Right lobe of liver (tissue), 6 donors: ENCODE results near the gene MEGF10. TPM values are rescaled to one million over a fixed set of nuclear protein-coding genes. Genes with fewer than 3 reads are reported as not detected.
"Not testable (repeated sequence)": the region's sequence is repeated elsewhere in the genome, so short reads cannot be mapped to it uniquely, and the experiment has no call there.

Experiments
- ATAC-seq, 4 donors: fragments of 200-7000 bp; cut with Tn5 transposase; one replicate each; pipeline ENCODE4 v1.9.1; 2020; ENCODE audit warnings: mild to moderate bottlenecking in 4 of 4, moderate library complexity in 4 of 4
- DNase-seq, 3 donors: peaks; one replicate each; pipeline ENCODE4 v3.0.0-alpha.2; 2020
- H3K27ac ChIP-seq, 3 donors: fragments of 200-600 bp; one replicate each; pipeline ENCODE4 v1.8.0; 2022
- H3K27me3 ChIP-seq, 2 donors: fragments of 200-600 bp; one replicate each; pipeline ENCODE4 v1.8.0; 2022
- H3K36me3 ChIP-seq, 4 donors: fragments of 200-600 bp; sonication (generic) in 1 of 4; one replicate each; pipeline versions ENCODE4 v1.5.1 to v1.8.0; 2017 to 2022; ENCODE audit warnings: control low read depth in 1 of 4
- H3K4me1 ChIP-seq, 4 donors: fragments of 200-600 bp; sonication (generic) in 1 of 4; one replicate each; pipeline versions ENCODE4 v1.5.1 to v1.8.0; 2017 to 2022; ENCODE audit warnings: control low read depth in 1 of 4
- H3K4me3 ChIP-seq, 3 donors: fragments of 200-600 bp; one replicate each; pipeline ENCODE4 v1.8.0; 2022
- H3K9me3 ChIP-seq, 4 donors: fragments of 200-600 bp; sonication (generic) in 1 of 4; one replicate each; pipeline versions ENCODE4 v1.5.1 to v1.8.0; 2017 to 2022; ENCODE audit warnings: control low read depth in 1 of 4
- CTCF ChIP-seq, 4 donors: fragments of 200-600 bp in 3 of 4; fragments of 450-650 bp in 1 of 4; IDR thresholded peaks; one replicate each; pipeline versions ENCODE4 v1.5.1 to v1.8.0; 2016 to 2022; ENCODE audit warnings: antibody characterized with exemption in 4 of 4, mild to moderate bottlenecking in 2 of 4
- POLR2A ChIP-seq: fragments of 450-650 bp; IDR thresholded peaks from one replicate; pipeline ENCODE4 v1.6.1; 2017; ENCODE audit warnings: antibody characterized with exemption, mild to moderate bottlenecking
- WGBS: methylation state at CpG from one replicate; pipeline ENCODE4 v1.1.6; 2018; ENCODE audit warnings: low coverage, low lambda C conversion rate; ENCODE audit not compliant: insufficient coverage; ENCODE audit errors: missing lambda C conversion rate; 5-methylcytosine and 5-hydroxymethylcytosine counted together
- intact Hi-C, 2 donors: fragments of 100-400 bp; cut with DNase I; formaldehyde crosslinking; loops; one replicate each; pipeline versions ENCODE4 v1.11.2 to v1.14.1; 2022
- total RNA-seq, 6 experiments: library from RNA; depleted of rRNA in 2 of 6; stranded (reverse); fragments of >200 nt in 2 of 6; fragmentation: NEBNext Ultra II Directional in 3 of 6; extraction: Animal tissue kit (Norgen Biotek cat#: 25700) in 3 of 6; gene quantifications; one replicate each; pipeline versions ENCODE4 v1.1.0 to v1.2.4, GENCODE V29; 2016 to 2023
- donor health status: DM: no; HTN: yes; CAD: no.
- donor health status: DM: no; HTN: no; CAD: no.
- donor health status: DM: no; HTN: no; CAD: no.
- donor health status: DM: no; HTN: yes; CAD: no.
- donor health status: DM: no; HTN: yes; CAD: no.

MEGF10 gene
- total RNA-seq, 6 experiments from 2014 or later = 0.42 to 1.4 (median 0.75) TPM

DNA sequence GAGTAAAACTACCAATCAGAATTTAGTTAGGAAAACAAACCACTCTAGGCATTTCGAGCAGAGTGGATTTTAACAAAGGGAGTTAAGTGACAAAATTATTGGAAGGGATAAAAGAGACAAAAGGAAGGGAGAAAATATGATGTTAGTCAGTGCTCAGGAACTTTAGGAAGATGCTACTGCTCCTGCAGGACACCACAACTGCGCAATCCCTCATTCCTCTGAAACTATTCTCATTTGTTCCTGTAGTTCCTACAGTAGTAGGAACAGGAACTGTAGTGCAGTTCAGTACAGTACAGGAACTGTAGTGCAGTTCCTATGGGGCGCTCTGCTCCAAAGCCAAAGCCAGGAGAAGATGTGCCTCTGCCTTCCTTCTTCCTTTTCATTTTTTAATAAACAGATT is 29.9 kb upstream of the MEGF10 start:
- no peaks in the 10 kb centered on the region for H3K9me3 ChIP-seq
- intact Hi-C loops = no loop called here
- no peak for DNase-seq

GRCh38 chr5:127265473-127265872 is 25.1 kb upstream of the MEGF10 start:
- H3K4me3 ChIP-seq, DNase-seq, intact Hi-C loops, H3K9me3 ChIP-seq, H3K27me3 ChIP-seq, H3K4me1 ChIP-seq, ATAC-seq, H3K27ac ChIP-seq, H3K36me3 ChIP-seq: not testable (repeated sequence)
- WGBS = 100% methylated on average over 1 of the region's 1 CpG

More for the DNA sequence above, 29.9 kb upstream of the MEGF10 start:
- H3K36me3 ChIP-seq = no peaks in the 10 kb centered on the region
- 75% methylated on average over 3 of the region's 3 CpGs for WGBS
- no peak overlapping the region for H3K27ac ChIP-seq
- H3K4me3 ChIP-seq = no peak overlapping the region
- ATAC-seq = no peak
- no peaks in the 10 kb centered on the region for H3K4me1 ChIP-seq
- H3K27me3 ChIP-seq = no peaks in the 10 kb centered on the region
- TF ChIP-seq POLR2A (no peak), CTCF (IDR thresholded peaks at IDR 0.05) (no peak)

DNA sequence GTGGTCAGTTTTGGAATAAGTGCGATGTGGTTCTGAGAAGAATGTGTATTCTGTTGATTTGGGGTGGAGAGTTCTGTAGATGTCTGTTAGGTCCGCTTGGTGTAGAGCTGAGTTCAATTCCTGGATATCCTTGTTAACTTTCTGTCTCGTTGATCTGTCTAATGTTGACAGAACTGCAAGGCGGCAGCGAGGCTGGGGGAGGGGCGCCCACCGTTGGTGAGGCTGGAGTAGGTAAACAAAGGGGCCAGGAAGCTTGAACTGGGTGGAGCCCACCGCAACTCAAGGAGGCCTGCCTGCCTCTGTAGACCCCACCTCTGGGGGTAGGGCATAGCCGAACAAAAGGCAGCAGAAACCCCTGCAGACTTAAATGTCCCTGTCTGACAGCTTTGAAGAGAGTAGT is 22.3 kb upstream of the MEGF10 start:
- ATAC-seq = not testable (repeated sequence)
- 44% methylated on average over 8 of the region's 9 CpGs for WGBS

GRCh38 chr5:127270713-127271112 is 19.9 kb upstream of the MEGF10 start:
- DNase-seq, H3K36me3 ChIP-seq, intact Hi-C loops, H3K4me1 ChIP-seq, H3K27ac ChIP-seq, H3K9me3 ChIP-seq, H3K27me3 ChIP-seq, H3K4me3 ChIP-seq, ATAC-seq: not testable (repeated sequence)
- 75% methylated on average over 4 of the region's 4 CpGs for WGBS

More for the DNA sequence above, 22.3 kb upstream of the MEGF10 start:
- H3K4me1 ChIP-seq, H3K27ac ChIP-seq, H3K4me3 ChIP-seq, H3K36me3 ChIP-seq, intact Hi-C loops, H3K9me3 ChIP-seq, H3K27me3 ChIP-seq, DNase-seq: not testable (repeated sequence)

GRCh38 chr5:127275641-127276193 is 14.9 kb upstream of the MEGF10 start:
- no peak for DNase-seq
- no peaks in the 10 kb centered on the region for H3K27me3 ChIP-seq
- intact Hi-C loops = no loop called here
- WGBS = 59% methylated on average over 2 of the region's 2 CpGs
- no peaks in the 10 kb centered on the region for H3K9me3 ChIP-seq
- no peak overlapping the region for H3K27ac ChIP-seq
- no peaks in the 10 kb centered on the region for H3K36me3 ChIP-seq
- H3K4me1 ChIP-seq = no peaks in the 10 kb centered on the region
- H3K4me3 ChIP-seq = no peak overlapping the region
- TF ChIP-seq CTCF (IDR thresholded peaks at IDR 0.05) (no peak), POLR2A (no peak)
- no peak for ATAC-seq

GRCh38 chr5:127280491-127281220 is 9.9 kb upstream of the MEGF10 start:
- ATAC-seq (no peak), DNase-seq (no peak)
- Histone ChIP-seq H3K36me3 (no peaks in the 10 kb centered on the region), H3K27me3 (peaks cover 0 to 5% of the 10 kb centered on the region in 2 donors), H3K4me3 (no peak overlapping the region), H3K27ac (no peak overlapping the region), H3K9me3 (no peaks in the 10 kb centered on the region), H3K4me1 (no peaks in the 10 kb centered on the region)
- no peak for TF ChIP-seq CTCF (IDR thresholded peaks at IDR 0.05)
- no peak for TF ChIP-seq POLR2A
- 41% methylated on average over 8 of the region's 11 CpGs for WGBS
- intact Hi-C loops = no loop called here
